Measurements from ENCODE around the gene NCBP1. TPM values are rescaled to one million over a fixed set of nuclear protein-coding genes. Genes with fewer than 3 reads are reported as not detected.

Gene NCBP1
- total RNA-seq, 4 donors from 2014 or later: 18.6 to 38.4 (median 24.4) TPM

DNA sequence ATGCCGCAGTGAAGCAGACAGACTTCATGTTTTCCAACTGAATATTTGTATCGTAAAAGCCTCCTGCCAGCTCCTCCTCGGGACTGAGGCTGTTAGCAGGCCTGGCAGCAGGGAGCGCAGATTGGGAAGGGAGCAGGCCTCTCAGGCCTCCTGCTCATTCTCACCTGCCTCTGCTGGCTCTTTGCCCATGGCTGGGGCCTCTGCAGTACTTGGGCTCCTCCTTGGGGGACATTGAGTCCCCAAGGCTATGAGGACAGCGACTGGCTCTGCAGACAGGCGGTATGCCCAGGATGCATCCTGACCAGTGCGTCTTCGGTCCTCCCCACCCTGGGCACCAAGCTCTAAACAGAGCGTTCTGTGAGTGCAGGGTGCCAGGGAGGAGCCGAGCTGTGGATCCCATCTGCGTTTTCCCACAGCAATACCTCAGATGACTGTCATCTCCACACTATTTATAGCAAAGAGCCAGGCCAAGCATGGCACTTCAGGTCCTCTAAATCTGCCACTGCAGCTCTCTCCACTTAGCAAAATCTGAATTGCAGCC is 39.2 kb upstream of the NCBP1 start:
- TF ChIP-seq EP300 (IDR thresholded peaks at IDR 0.05) (no peak), POLR2A (IDR thresholded peaks at IDR 0.05) (no peak)
- TF ChIP-seq, protein P1, sequence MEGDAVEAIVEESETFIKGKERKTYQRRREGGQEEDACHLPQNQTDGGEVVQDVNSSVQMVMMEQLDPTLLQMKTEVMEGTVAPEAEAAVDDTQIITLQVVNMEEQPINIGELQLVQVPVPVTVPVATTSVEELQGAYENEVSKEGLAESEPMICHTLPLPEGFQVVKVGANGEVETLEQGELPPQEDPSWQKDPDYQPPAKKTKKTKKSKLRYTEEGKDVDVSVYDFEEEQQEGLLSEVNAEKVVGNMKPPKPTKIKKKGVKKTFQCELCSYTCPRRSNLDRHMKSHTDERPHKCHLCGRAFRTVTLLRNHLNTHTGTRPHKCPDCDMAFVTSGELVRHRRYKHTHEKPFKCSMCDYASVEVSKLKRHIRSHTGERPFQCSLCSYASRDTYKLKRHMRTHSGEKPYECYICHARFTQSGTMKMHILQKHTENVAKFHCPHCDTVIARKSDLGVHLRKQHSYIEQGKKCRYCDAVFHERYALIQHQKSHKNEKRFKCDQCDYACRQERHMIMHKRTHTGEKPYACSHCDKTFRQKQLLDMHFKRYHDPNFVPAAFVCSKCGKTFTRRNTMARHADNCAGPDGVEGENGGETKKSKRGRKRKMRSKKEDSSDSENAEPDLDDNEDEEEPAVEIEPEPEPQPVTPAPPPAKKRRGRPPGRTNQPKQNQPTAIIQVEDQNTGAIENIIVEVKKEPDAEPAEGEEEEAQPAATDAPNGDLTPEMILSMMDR (IDR thresholded peaks at IDR 0.05): no peak
- Histone ChIP-seq H3K27ac (no peak overlapping the region), H3K4me3 (no peak overlapping the region), H3K27me3 (no peaks in the 10 kb centered on the region), H3K9me3 (no peaks in the 10 kb centered on the region), H3K4me1 (peaks cover 0 to 21% (median 2%) of the 10 kb centered on the region in 4 donors), H3K36me3 (peaks cover 0 to 7% (median 0%) of the 10 kb centered on the region in 3 donors)
- 81 to 85% methylated on average over 10 to 11 of the region's 11 CpGs for WGBS, 2 donors
- DNase-seq (ENCODE audit: low spot score in 2 of 2): no peak

DNA sequence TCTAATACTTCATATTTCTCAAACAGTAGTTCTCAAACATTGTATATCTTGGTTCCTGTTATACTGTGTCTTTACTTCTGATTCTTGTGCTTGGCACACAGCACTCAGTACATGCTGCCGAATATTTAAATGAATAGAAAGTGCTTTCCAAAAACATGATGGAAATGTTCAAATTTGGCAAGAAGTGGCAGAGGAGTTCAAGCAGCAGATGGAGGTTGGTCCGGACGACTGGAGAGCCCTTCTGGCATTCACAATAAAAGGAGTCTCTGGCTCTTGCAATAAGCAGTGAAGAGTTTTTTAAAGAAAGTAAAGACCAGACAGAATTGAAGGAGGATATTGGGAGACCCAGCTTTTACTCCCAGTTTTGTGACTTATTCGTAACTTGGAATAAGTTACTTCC is 36.7 kb upstream of the NCBP1 start:
- no peak for DNase-seq (ENCODE audit: low spot score in 2 of 2)
- Histone ChIP-seq H3K4me3 (no peak overlapping the region), H3K4me1 (peaks cover 0 to 21% (median 2%) of the 10 kb centered on the region in 4 donors), H3K27ac (peak overlapping the region in 1 of 4 donors; percentile 63), H3K27me3 (no peaks in the 10 kb centered on the region), H3K9me3 (no peaks in the 10 kb centered on the region), H3K36me3 (peaks cover 0 to 32% (median 0%) of the 10 kb centered on the region in 3 donors)
- TF ChIP-seq EP300 (IDR thresholded peaks at IDR 0.05) (no peak), POLR2A (IDR thresholded peaks at IDR 0.05) (no peak)
- TF ChIP-seq, protein P1 (IDR thresholded peaks at IDR 0.05): no peak
- 27 to 39% methylated on average over 4 of the region's 4 CpGs for WGBS, 2 donors

DNA sequence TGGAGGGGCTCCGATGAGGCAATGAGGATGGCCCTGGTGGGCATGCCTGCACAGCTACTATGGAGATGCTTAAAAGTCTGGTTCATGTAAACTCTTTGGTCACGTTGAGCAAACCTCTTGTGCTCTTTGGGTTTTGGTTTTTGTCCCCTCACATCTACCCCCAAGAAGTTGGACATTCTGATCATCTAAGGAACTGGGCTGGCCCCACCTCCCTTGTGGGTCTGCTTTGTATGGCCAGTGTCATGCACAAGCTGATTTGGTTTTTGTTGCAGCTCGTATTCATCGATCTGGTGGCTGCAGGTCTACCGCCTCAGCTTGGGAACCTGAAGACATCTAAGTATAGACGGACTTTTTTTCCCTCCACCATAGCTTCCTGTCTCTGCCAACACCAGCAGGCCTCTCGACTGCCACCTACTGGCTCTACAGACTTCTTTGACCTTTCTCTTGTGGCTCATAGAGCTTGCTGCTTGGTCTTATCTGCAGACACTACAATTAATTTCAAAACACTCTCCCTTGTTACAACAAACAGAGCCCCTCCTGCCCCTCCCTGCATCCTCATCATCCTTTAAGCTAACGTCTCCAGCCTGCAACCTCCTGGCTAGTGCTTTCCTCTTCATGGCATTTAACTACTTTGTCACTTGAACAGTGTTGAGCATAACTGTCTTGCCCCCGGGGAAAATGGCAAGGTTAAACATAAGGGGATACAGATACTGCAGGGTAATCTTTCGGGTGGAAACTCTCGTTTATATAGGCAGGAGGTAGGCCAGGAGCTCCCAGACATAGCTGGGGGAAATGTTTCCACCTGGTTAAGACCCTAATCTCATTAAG is 34.9 kb upstream of the NCBP1 start:
- no peak for TF ChIP-seq POLR2A (IDR thresholded peaks at IDR 0.05)
- TF ChIP-seq, protein P1 (IDR thresholded peaks at IDR 0.05): peak; percentile 72 to 80 (median 77)
- TF ChIP-seq EP300 (IDR thresholded peaks at IDR 0.05): peak in 1 of 2 donors; percentile 40
- H3K36me3 ChIP-seq: peaks cover 0 to 50% (median 0%) of the 10 kb centered on the region in 3 donors
- H3K27me3 ChIP-seq: no peaks in the 10 kb centered on the region
- DNase-seq (ENCODE audit: low spot score in 2 of 2): peak; percentile 70 to 91
- no peaks in the 10 kb centered on the region for H3K9me3 ChIP-seq
- 25 to 33% methylated on average over 11 of the region's 11 CpGs for WGBS, 2 donors
- peak overlapping the region in 1 of 4 donors; percentile 15 for H3K27ac ChIP-seq
- H3K4me1 ChIP-seq: peaks cover 0 to 21% (median 2%) of the 10 kb centered on the region in 4 donors
- no peak overlapping the region for H3K4me3 ChIP-seq

DNA sequence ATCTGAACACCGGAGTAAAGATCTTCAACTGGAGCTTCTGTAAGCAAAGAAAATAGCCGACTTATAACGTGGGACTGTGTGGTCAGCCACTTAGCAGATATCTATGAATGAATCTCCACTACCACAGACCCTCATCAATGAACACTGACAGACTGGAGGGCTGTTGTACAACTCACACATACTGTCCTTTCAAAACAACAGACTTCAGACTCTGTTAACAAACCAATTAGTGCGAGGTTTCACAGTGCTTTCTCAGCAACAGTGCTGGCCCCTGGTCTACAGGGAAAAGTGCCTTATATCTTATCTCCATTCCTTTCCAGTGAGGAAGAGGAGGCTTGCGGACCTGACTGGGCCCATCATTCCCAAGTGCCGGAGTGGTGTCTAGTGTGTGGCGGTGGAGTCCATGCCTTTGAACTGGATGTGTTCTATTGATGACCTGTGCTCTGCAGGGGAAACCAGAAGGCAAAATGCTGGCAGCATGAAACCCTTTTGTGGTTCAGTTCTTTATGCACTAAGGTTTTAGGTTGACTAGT is 34.2 kb upstream of the NCBP1 start:
- H3K36me3 ChIP-seq: peaks cover 0 to 57% (median 0%) of the 10 kb centered on the region in 3 donors

More for the DNA sequence above, 34.2 kb upstream of the NCBP1 start:
- WGBS, 2 donors: 77 to 84% methylated on average over 7 of the region's 7 CpGs
- Histone ChIP-seq H3K9me3 (no peaks in the 10 kb centered on the region), H3K27me3 (no peaks in the 10 kb centered on the region), H3K4me1 (peaks cover 0 to 21% (median 2%) of the 10 kb centered on the region in 4 donors), H3K4me3 (no peak overlapping the region), H3K27ac (peak overlapping the region in 1 of 4 donors; percentile 15)
- TF ChIP-seq, protein P1 (IDR thresholded peaks at IDR 0.05): no peak
- TF ChIP-seq POLR2A (IDR thresholded peaks at IDR 0.05) (no peak), EP300 (IDR thresholded peaks at IDR 0.05) (no peak)
- no peak for DNase-seq (ENCODE audit: low spot score in 2 of 2)

All from tibial nerve (tissue), 4 donors.